SK-N-MC (cell line): ENCODE data around the gene CEP85.
"Not testable (repeated sequence)": the region's sequence is repeated elsewhere in the genome, so short reads cannot be mapped to it uniquely, and the experiment has no call there.

ENCODE experiments used
- DNase-seq: peaks from one replicate; pipeline ENCODE4 v3.0.0-alpha.2; 2011; ENCODE audit warnings: low read depth, low spot score
- H3K27ac ChIP-seq: fragments of 200-600 bp; sonication (generic); 2 replicates; pipeline ENCODE4 v1.5.1; 2016; ENCODE audit warnings: mixed run types
- H3K36me3 ChIP-seq: fragments of 200-600 bp; sonication (generic); 2 replicates; pipeline ENCODE4 v1.6.1; 2017; ENCODE audit warnings: antibody characterized with exemption, low read length, mixed read lengths; ENCODE audit not compliant: insufficient read depth
- H3K4me3 ChIP-seq: fragments of 200-600 bp; sonication (generic); 2 replicates; pipeline ENCODE4 v1.5.1; 2016
- H3K9ac ChIP-seq: fragments of 200-600 bp; sonication (generic); 2 replicates; pipeline ENCODE4 v1.8.0; 2017; ENCODE audit warnings: mixed run types, mixed read lengths; ENCODE audit not compliant: insufficient read length
- H3K9me3 ChIP-seq: fragments of 200-600 bp; sonication (generic); 2 replicates; pipeline ENCODE4 v1.6.1; 2017; ENCODE audit warnings: low read depth, mild to moderate bottlenecking, antibody characterized with exemption, low read length, moderate library complexity, mixed read lengths
- EZH2 ChIP-seq: fragments of 200-600 bp; sonication (generic); IDR thresholded peaks from one replicate; pipeline ENCODE4 v1.6.1; 2017; ENCODE audit warnings: antibody characterized with exemption
- FOXP2 ChIP-seq: optimal IDR thresholded peaks from 2 replicates; pipeline ENCODE3; 2011; ENCODE audit warnings: mild to moderate bottlenecking, moderate library complexity; ENCODE audit not compliant: insufficient read depth; ENCODE audit errors: extremely low read length, control extremely low read depth
- POLR2AphosphoS5 ChIP-seq: IDR thresholded peaks from 2 replicates; pipeline ENCODE4 v1.6.1; 2012; ENCODE audit warnings: mild to moderate bottlenecking, low read depth, low read length, borderline replicate concordance

CEP85 gene

GRCh38 chr1:26289158-26290059, 55.4 kb downstream of the CEP85 start:
- Histone ChIP-seq H3K4me3 (no peak overlapping the region), H3K9ac (no peak overlapping the region), H3K36me3 (no peaks in the 10 kb centered on the region), H3K9me3 (no peaks in the 10 kb centered on the region), H3K27ac (no peak overlapping the region)
- DNase-seq, result no peak
- no peak for TF ChIP-seq EZH2
- no peak for TF ChIP-seq POLR2AphosphoS5
- TF ChIP-seq FOXP2, result no peak

- Histone ChIP-seq H3K4me3 (no peak overlapping the region), H3K36me3 (no peaks in the 10 kb centered on the region), H3K9me3 (no peaks in the 10 kb centered on the region), H3K9ac (no peak overlapping the region), H3K27ac (no peak overlapping the region)
- DNase-seq, result no peak
- TF ChIP-seq EZH2 (no peak), POLR2AphosphoS5 (no peak), FOXP2 (no peak)
Measured at GRCh38 chr1:26290122-26290881, 56.3 kb downstream of the CEP85 start.

GRCh38 chr1:26290882-26291261, 56.9 kb downstream of the CEP85 start:
- no peak for DNase-seq
- Histone ChIP-seq H3K27ac (no peak overlapping the region), H3K36me3 (no peaks in the 10 kb centered on the region), H3K9ac (no peak overlapping the region), H3K9me3 (no peaks in the 10 kb centered on the region), H3K4me3 (no peak overlapping the region)
- TF ChIP-seq POLR2AphosphoS5, result no peak
- no peak for TF ChIP-seq EZH2
- no peak for TF ChIP-seq FOXP2

- no peak overlapping the region for H3K4me3 ChIP-seq
- no peaks in the 10 kb centered on the region for H3K36me3 ChIP-seq
- TF ChIP-seq FOXP2 (no peak), EZH2 (no peak), POLR2AphosphoS5 (no peak)
- no peak overlapping the region for H3K27ac ChIP-seq
- H3K9me3 ChIP-seq, result no peaks in the 10 kb centered on the region
- no peak for DNase-seq
- H3K9ac ChIP-seq, result no peak overlapping the region
Measured at GRCh38 chr1:26291433-26291832, 57.4 kb downstream of the CEP85 start.

DNA sequence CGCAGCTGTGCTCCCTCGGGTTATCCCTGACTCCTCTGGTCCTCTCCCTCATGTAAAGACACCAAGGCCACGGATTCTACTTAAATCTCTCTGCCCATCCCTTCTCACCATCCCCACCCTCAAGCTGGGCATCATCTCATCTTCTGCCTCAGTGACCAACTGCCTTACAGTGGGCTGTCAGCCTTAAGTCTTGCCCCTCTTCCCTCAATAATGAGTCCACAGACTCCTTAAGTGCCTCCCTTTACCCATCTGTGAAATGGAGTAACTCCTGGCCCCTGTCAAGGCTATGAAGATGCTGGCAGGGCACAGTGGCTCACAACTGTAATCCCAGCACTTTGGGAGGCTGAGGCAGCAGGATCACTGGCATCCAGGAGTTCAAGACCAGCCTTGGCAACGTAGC, 57.9 kb downstream of the CEP85 start:
- Histone ChIP-seq H3K9me3 (no peaks in the 10 kb centered on the region), H3K27ac (no peak overlapping the region), H3K4me3 (no peak overlapping the region), H3K9ac (no peak overlapping the region), H3K36me3 (no peaks in the 10 kb centered on the region)
- TF ChIP-seq POLR2AphosphoS5, result no peak
- no peak for TF ChIP-seq EZH2
- no peak for TF ChIP-seq FOXP2
- DNase-seq, result no peak

GRCh38 chr1:26292735-26293134, 58.7 kb downstream of the CEP85 start:
- H3K4me3 ChIP-seq, H3K9ac ChIP-seq, H3K9me3 ChIP-seq, DNase-seq, H3K27ac ChIP-seq, H3K36me3 ChIP-seq: not testable (repeated sequence)

DNA sequence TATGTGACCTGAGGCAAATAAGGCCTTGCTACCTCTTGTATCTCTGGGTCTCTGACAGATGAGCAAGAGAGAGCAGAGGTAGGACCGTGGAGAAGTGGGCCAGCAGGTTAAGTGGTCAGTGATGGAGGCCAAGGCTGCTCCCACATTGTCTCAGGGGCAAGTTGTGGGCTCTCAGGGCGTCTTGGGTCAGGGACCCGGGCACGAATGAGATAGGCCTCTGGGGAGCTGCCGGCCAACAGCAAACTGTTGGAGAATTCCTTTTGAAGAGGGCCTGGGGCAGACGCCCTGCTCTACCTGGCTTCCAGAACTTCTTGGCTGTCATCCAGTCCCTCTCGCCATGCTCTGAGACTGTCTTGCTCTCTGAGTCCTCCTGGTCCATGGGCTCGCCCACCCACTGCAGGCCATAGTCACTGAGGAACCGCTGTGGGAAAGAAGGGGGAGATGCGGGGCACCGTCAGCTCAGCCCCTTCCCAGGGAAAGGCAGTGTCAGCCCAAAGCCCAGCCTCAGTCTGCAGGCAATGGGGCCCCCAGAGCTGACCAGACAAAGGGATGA, 60.0 kb downstream of the CEP85 start:
- H3K27ac ChIP-seq, result no peak overlapping the region
- H3K36me3 ChIP-seq, result no peaks in the 10 kb centered on the region
- H3K4me3 ChIP-seq, result no peak overlapping the region
- H3K9ac ChIP-seq, result no peak overlapping the region
- no peaks in the 10 kb centered on the region for H3K9me3 ChIP-seq
- DNase-seq, result no peak
- TF ChIP-seq EZH2 (no peak), FOXP2 (no peak), POLR2AphosphoS5 (no peak)

GRCh38 chr1:26295194-26296138, 61.5 kb downstream of the CEP85 start:
- no peak for DNase-seq
- no peaks in the 10 kb centered on the region for H3K9me3 ChIP-seq
- no peak for TF ChIP-seq EZH2
- TF ChIP-seq POLR2AphosphoS5, result no peak
- TF ChIP-seq FOXP2, result no peak
- no peaks in the 10 kb centered on the region for H3K36me3 ChIP-seq
- no peak overlapping the region for H3K27ac ChIP-seq
- no peak overlapping the region for H3K9ac ChIP-seq
- H3K4me3 ChIP-seq, result no peak overlapping the region
